Activated CD4-positive, alpha-beta T cell treated with anti-CD3 and anti-CD28 coated beads, Interleukin-2, amount 50 U/mL, for 1 hour (primary cell): ENCODE data around the gene ENPP5.
"Not testable (repeated sequence)": the region's sequence is repeated elsewhere in the genome, so short reads cannot be mapped to it uniquely, and the experiment has no call there.

Experiments used
- DNase-seq: peaks from one replicate; pipeline ENCODE4 v3.0.0-alpha.2; 2020

The ENPP5 gene

DNA sequence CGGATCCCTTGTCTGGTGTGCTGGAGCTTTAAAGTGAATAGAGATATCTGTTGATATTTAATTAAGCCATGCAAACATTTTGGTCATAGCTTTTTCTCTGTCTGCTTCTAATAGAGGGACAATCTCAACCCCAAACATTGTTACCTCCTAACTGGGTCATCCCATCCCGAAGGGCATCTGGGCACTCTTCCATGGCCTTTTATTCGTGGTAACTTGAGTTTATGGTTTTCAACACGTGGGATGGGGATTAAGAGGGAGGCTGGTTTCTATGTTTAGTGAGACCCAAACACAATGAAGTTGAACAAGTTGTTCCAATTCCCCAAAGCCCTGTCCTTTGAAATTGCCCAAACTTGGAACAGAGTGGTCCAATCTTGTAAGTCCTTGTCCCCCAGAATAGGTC lies 1.4 kb upstream of the ENPP5 start:
- no peak for DNase-seq

- DNase-seq: no peak
Measured at GRCh38 chr6:46160102-46160501, 10.7 kb downstream of the ENPP5 start.

DNA sequence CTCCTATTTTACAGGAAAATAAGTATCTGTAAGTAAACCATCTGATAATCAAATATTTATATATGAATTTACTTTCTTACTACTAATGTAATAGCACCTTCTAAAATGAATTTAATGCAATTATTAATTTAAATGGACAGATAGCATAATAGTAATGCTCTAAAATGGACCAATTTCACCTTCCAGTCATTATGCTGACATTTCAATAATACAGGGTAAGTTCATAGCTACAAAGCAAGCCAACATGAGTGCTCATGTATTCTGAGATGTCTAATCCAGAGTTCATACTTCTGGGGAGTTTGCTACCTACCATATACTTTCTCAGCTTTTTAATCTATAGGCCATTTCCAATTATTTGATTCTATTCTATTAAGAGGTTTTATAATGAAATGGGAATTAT lies 11.6 kb downstream of the ENPP5 start:
- DNase-seq: no peak

- no peak for DNase-seq
Measured at GRCh38 chr6:46156701-46157100, 14.1 kb downstream of the ENPP5 start.

DNA sequence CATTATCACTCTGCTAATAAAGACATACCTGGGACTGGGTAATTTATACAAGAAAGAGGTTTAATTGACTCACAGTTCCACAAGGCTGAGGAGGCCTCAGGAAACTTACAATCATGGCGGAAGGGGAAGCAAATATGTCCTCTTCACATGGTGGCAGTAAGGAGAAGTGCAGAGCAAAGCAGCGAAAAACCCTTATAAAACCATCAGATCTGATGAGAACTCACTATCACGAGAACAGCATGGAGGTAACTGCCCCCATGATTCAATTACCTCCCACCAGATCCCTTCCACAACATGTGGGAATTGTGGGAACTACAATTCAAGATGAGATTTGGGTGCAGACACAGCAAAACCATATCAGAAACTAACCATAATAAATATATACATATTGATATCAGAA lies 21.7 kb downstream of the ENPP5 start:
- not testable (repeated sequence) for DNase-seq

DNA sequence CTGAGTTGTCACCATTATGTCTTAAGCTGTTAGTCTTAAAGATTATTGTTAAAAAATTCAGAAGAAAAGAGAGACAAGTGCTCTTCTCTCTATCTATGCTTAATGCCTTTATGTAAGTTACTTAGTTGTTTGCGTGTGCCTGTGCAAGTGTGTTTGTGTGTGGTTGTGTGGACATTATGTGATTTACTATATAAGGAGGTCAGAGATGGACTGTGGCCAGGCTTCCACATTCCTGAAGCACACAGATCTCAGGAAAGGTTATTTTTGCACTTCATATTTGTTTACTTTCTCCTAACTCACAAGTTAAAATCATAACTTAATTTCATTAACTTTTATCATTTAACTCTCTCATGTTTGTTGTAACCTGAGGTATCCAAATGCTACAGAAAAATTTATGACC lies 26.5 kb downstream of the ENPP5 start:
- no peak for DNase-seq

GRCh38 chr6:46138281-46138680 lies 32.5 kb downstream of the ENPP5 start:
- no peak for DNase-seq

DNA sequence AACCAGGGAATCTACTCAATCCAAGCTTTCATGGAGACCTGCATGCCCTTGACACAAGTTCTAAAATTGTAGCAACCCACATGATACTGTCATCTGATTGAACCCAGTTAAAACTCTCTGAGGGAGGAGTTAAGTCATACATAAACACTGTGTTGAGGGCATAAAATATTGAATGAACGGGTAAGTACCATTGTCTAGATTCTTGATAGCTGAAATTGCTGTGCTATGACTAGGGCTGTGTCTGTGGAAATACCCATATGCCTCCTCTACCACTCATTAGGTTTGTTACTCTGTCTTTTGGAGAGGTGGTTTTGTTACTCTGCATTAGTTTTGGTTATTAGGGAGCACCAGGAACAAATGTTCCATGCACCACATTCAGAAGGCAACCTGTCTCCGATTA lies 33.4 kb downstream of the ENPP5 start:
- no peak for DNase-seq

DNA sequence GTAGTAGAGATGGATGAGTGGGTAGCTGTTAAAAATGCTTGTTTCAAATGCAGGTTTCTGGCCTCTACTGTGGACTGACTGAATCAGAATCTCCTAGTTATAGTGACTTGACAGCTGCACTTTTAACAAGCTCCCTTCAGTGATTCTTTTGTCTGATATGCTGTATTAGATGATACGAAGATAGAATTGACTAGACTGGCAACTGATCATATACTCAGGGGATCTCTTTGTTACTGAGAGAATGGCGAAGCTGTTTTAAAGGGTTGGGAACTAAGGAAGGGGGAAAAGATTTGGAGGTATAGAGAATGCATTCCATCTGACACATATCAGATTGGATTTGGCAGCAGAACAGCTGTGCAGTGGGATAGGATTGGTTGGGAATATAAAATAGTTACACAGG lies 33.9 kb downstream of the ENPP5 start:
- no peak for DNase-seq

GRCh38 chr6:46135176-46135575 lies 35.6 kb downstream of the ENPP5 start:
- DNase-seq: no peak

DNA sequence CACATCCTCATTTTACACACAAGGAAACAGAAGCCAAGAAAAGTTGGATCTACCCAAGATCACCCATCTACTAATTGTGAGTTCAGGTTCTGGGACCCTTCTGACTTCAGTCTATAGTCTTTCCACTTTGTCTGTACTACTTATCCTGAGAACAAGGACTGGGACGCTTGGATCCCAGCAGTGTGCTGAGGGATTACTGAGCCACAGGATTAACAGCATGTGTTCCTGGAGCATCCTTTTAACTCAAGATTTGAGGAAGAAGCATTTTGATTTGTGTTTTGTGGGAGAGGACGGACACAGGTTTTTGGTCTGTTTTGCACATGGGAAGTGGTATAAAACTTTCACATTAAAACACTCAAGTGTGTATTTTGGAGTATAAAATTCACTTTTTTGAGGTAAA lies 36.6 kb downstream of the ENPP5 start:
- DNase-seq: no peak

DNA sequence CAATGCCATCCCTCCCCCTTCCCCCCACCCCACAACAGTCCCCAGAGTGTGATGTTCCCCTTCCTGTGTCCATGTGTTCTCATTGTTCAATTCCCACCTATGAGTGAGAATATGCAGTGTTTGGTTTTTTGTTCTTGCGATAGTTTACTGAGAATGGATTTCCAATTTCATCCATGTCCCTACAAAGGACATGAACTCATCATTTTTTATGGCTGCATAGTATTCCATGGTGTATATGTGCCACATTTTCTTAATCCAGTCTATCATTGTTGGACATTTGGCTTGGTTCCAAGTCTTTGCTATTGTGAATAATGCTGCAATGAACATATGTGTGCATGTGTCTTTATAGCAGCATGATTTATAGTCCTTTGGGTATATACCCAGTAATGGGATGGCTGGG lies 39.5 kb downstream of the ENPP5 start:
- not testable (repeated sequence) for DNase-seq

DNA sequence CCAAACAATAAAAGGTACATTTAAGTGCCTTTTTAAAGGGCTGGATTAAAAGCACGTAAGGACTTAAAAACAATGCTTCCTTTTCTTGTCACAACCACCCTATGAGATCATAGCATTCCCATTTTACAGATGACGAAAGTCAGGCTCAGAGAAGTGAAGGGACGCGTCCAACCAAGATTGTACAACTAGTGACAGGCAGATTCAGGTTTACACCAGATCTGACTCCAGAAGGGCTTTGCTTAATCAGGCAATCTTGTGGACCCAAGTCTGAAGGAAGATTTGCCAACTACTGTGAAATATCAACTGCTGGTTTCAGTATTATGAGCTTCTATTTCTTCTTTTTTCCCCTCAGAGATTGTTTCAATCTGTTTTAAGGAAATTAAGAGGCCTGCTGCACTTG lies 40.1 kb downstream of the ENPP5 start:
- DNase-seq: no peak

DNA sequence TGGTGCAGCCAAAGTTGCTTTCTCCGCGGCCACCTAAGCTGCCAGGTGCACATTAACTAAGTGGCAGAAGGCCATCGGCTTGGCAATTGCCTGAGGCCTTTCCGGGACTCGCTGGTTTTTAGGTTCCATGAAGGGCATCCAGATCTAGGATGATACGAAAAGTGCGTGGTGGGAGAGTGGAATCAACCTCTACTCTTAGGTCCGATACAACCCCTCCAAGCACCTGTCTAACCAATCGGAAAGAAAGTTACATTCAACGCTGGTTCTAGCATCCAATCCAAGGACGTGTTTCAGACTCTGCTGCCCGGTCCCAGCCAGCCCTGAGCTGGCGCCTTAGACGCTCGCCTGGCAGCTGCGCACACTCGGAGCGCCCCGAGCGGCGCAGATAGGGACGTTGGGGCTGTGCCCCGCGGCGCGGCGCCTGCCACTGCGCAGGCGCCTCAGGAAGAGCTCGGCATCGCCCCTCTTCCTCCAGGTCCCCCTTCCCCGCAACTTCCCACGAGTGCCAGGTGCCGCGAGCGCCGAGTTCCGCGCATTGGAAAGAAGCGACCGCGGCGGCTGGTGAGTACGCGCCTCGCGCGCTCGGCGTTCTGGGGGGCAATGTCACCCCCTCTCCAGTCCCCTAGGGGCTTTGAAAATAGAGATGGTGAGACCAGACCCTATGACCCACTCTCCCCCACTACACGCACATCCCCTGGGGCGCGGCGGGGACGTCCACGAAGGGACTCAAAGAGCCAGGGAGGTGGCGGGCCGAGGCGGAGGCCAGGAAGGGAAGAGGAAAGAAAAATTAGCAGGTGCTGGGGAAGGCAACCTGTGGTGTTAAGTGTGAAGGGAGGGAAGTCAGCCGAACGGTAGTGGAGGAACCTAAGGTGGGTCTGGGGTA lies 40.9 kb downstream of the ENPP5 start, which contains the start of gene ENPP4:
ENPP4 (plus strand) TSS at position 361 of the 883 bp plus-strand sequence. CDS start 9,595 bp downstream, outside the sequence.
- peak; percentile 86 for DNase-seq

GRCh38 chr6:46129291-46129628 lies 41.5 kb downstream of the ENPP5 start:
- DNase-seq: no peak

- no peak for DNase-seq
Measured at GRCh38 chr6:46128476-46128875, 42.3 kb downstream of the ENPP5 start.

DNA sequence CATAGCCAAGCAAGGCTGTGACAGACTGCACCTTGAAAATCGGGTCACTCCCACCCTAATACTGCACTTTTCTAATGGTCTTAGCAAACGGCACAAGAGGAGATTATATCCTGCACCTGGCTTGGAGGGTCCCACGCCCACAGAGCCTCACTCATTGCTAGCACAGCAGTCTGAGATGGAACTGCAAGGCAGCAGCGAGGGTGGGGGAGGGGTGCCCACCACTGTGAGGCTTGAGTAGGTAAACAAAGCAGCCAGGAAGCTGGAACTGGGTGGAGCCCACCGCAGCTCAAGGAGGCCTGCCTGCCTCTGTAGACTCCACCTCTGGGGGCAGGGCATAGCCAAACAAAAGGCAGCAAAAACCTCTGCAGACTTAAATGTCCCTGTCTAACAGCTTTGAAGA lies 51.1 kb downstream of the ENPP5 start:
- DNase-seq: not testable (repeated sequence)

GRCh38 chr6:46118836-46119235 lies 51.9 kb downstream of the ENPP5 start:
- DNase-seq: no peak

GRCh38 chr6:46118157-46118556 lies 52.6 kb downstream of the ENPP5 start:
- DNase-seq: no peak

DNA sequence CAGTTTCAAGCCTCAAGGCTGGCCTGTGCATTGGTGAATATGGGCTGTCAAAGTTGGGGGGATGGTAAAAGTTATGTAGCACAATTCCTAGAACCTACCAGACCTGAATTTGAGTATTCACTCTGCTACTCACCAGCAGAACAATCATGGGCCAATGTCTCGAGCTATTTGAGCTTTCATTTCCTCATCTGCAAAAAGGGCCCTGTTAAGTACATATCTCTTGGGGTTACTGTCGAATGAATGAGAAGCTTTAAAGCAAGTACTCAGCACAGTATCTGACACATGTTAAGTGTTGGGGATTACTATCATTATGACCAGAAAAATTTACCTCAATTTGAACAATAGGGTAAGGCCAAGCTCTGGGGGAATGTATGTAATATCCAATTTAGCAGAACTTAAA lies 54.5 kb downstream of the ENPP5 start:
- no peak for DNase-seq

- DNase-seq: no peak
Measured at GRCh38 chr6:46115634-46116033, 55.1 kb downstream of the ENPP5 start.

DNA sequence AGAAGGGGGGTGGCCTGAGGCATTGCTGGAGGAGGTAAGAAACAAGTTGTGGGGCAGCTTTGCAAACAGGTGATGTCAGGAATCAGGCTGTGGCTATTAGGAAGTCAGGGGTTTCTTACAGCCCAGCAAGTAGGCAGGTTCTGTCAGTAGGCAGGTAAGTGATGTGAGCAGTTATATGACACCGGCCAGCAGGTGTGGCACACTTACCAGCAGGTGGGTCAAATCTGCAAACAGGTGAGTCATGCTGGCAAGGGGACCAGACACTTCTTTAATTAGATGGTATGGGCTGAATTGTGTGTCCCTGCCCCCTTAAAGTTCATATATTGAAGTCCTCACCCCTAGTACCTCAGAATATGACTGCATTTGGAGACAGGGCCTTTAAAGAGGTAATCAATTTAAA lies 57.4 kb downstream of the ENPP5 start:
- no peak for DNase-seq
